KBM-7 (cell line): ENCODE data around the gene FAM50B.

Source experiments
- DNase-seq: peaks from one replicate; pipeline ENCODE4 v3.0.0-alpha.2; 2015
- in situ Hi-C: fragments of 300-500 bp; cut with MboI; formaldehyde crosslinking; loops from 2 replicates; pipeline ENCODE4 v1.14.3; 2020; ENCODE audit warnings: low sequenced_read_pairs, low pct_unique_long_range_greater_than_20kb, mixed read lengths

The FAM50B gene

GRCh38 chr6:3816251-3816650 is 32.9 kb upstream of the FAM50B start:
- in situ Hi-C loops: no loop called here
- no peak for DNase-seq

DNA sequence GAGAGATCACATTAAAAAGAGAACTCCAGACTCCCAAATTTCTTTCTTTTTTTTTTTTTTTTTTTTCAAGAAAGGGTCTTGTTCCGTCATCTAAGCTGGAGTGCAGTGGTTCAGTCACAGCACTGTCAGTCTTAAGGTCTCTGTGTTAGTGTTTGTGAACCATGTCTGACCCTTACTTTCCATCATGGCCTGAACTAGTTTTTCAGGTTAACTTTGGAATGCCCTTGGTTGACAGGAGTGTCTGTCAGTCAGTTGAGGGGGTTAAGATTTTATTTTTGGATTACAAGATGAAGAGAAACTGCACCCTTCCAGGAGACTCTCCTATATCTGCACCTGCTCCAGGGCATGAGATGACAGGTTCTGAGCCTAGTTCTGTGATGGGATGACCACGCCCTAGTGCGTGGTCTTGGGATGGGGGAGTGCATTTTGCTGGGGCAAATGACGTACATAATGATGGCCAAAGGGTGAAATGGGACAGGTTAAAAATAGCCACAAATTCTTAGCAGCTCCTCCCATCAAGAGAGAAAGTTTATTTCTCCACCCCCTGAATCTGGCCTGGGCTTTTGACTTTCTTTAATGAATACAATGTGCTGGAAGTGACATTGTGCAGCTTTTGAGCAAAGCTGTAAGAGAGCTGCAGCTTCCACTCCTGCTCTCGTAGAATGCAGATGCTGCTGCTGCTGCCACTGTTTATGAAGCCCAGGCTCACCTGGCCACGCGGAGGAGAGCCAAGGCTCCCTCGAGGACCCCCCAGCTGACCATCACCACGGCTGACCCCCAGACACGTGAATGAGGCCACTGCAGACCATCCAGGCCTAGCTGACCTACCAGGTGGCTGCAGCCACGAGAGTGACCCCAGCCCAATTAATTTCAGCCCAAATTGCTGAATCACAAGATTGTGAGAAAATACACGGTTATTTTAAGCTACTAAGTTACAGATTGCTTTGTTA is 29.7 kb upstream of the FAM50B start:
- in situ Hi-C loops: no loop called here
- DNase-seq: no peak

DNA sequence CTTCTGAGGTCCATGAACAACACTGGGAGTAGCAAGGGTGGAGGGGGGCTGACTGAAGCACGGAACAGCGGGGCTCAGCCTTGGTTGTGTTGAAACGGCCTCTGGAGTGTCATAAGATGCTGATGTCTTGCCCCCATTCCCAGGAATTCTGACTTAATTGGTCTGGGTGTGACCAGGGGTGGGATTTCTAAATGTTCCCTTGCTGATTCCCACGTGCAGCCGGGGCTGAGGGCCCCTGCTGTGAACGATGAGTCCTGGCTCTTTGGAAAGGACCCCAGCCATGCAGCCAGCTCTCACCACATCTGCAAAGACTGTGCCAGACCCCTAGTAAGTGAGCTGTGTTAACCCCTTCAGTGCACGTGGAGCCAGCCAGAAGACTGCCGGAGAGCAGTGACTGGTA is 28.6 kb upstream of the FAM50B start:
- DNase-seq: no peak
- in situ Hi-C loops: no loop called here

DNA sequence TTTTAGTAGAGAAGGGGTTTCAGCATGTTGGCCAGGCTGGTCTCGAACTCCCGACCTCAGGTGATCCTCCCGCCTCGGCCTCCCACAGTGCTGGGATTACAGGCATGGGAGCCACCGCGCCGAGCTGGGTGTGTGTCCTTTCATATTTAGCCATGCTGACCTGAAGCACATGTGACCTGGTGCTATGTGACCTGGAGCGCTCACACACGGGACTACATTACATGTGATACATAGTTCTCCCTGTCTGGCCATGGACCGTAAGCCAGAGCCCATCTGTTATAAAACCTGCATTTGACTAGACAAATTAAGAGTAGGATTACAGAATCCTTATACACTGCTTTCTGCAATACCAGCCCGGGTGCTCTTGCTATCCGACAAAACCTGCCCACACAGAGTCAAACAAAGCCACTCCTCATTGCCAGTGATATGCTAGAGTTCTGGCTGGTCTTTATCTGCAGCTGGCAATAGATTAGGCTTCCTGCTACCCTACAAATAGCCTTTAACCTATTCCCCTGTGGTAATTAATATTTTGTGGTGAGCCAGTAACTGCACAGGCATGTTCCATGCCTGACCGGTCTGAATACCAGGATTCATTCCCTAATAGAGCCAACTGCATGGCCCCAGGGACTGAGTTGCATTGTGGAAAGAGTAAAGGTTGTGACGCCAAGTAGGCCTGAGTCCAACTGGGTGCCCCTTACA is 26.3 kb upstream of the FAM50B start:
- DNase-seq: no peak
- in situ Hi-C loops: no loop called here

- in situ Hi-C loops: no loop called here
- no peak for DNase-seq
These were observed 25.5 kb upstream of the FAM50B start for GRCh38 chr6:3823671-3824070.

DNA sequence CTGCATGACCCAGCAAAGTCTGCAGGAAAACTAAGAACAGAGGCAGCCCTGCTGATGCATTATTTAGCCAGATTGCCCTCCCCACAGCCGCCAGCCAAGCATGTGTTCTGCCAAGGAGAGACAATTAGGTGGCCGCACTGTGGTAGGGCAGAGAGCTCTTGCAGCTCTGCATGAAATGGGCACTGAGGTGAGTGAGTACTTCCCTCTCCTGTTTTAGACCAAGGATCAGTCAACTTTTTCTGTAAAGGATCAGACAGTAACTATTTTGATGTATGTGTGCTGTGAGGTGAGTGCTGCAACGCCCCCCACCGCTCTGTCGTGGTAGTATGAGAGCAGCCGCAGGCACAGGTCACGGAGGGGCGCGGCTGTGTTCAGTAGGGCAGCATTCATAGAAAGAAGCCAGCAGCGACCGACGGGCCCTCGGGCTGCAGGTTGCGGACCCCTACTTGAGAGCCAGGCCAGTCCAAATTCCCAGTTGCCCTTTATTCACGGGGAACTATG is 23.8 kb upstream of the FAM50B start:
- no peak for DNase-seq
- in situ Hi-C loops: no loop called here

DNA sequence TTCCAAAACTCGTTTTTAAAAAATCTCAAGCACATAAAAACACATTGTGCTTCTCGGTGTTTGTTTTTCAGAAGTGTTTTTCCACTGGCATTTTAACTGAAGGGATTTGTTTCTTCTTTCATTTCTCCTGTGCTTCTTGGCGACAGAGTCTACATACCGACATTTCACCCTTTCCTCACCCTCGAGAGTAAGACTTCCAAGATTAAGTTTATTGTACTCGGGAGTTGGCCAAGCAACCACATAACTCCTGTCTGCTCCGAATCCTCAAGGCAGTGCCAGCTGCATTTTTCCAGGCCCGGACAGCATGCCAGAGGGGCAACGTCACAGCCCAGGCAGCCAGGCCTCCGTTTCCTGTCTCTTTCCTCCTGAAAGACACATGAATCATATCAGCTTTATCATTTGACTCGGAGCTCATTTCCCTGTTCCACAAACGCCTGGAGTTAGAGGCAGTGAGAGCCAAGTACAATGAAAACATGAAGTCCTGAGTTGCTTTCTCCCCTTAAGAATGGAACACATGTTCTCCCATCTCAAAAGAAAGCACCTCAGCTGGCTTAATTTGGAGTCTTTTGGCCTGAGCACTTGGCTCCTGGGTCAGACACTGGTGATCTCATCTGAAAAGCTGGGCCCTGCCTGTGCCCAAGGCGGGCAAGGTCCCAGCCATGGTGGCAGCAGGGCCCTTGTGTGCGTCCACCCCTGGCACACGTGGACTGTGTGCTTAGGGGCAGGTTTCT is 23.2 kb upstream of the FAM50B start:
- in situ Hi-C loops: no loop called here
- no peak for DNase-seq

GRCh38 chr6:3829285-3829684 is 19.9 kb upstream of the FAM50B start:
- DNase-seq: no peak
- in situ Hi-C loops: no loop called here

GRCh38 chr6:3830806-3831205 is 18.4 kb upstream of the FAM50B start:
- no peak for DNase-seq
- in situ Hi-C loops: no loop called here

- in situ Hi-C loops: no loop called here
- no peak for DNase-seq
These were observed 17.2 kb upstream of the FAM50B start for GRCh38 chr6:3831761-3832530.

GRCh38 chr6:3835055-3835731 is 14.0 kb upstream of the FAM50B start:
- in situ Hi-C loops: no loop called here
- DNase-seq: no peak

- in situ Hi-C loops: no loop called here
These were observed 13.4 kb upstream of the FAM50B start for GRCh38 chr6:3835785-3836184.

DNA sequence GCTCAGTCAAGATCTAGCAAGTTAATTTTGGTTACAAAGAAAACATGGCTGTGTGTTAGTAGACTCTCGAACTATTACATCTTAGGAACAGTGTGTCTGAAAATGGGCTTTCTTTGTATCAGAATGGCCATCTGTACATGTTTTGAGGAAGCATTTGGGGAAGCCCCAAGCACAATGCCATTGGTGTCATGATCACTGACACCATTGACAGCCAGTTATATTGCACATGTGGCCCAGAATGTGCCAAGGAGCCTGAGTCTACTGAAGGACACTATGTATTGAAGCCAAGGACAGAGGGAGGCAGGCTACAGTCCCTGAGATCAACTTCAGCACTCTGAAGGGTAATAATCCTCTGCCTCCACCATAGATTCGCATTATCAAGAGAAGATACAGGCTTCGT is 12.6 kb upstream of the FAM50B start:
- DNase-seq: no peak
- in situ Hi-C loops: no loop called here

More at GRCh38 chr6:3835785-3836184, 13.4 kb upstream of the FAM50B start:
- no peak for DNase-seq

GRCh38 chr6:3837781-3838180 is 11.4 kb upstream of the FAM50B start:
- DNase-seq: no peak
- in situ Hi-C loops: no loop called here

- DNase-seq: no peak
- in situ Hi-C loops: no loop called here
These were observed 9.9 kb upstream of the FAM50B start for GRCh38 chr6:3838992-3839867.

DNA sequence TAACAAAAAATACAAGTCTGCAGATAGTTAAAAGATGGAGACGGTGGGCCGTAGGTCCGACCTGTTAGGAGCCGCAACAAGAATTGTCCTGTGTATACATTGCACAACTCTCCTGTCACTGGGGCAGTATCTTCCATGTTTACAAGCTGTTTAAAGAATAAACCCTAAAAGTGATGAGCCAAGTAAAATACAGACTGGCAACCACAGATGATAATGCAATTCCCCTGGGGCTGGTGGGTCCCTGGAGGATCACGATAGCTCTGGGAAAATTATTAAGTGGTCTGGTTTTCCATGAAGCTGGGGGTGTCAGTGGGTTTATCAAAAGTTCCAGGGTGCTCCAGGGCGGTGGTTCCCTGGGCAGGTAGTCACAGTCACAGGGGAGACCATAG is 8.1 kb upstream of the FAM50B start:
- DNase-seq: no peak
- in situ Hi-C loops: no loop called here

GRCh38 chr6:3841711-3842565 is 7.2 kb upstream of the FAM50B start:
- in situ Hi-C loops: no loop called here
- DNase-seq: no peak
